Cardiac fibroblast (primary cell): ENCODE measurements around the gene SLC17A8.

Experiments used
- DNase-seq, 2 donors: peaks; one replicate each; pipeline versions ENCODE4 v3.0.0 to v3.0.0-alpha.2; 2010; ENCODE audit warnings: low read depth in 2 of 2
- H3K4me3 ChIP-seq, 2 donors: replicated peaks in 1 of 2; 1 replicate in 1 of 2; 2 replicates in 1 of 2; pipeline ENCODE4 v1.5.1; 2011; ENCODE audit warnings: low read depth in 2 of 2, low read length in 2 of 2, mild to moderate bottlenecking in 2 of 2, moderate library complexity in 1 of 2
- TF ChIP-seq, protein P1 (sequence below): IDR thresholded peaks from one replicate; pipeline ENCODE4 v1.5.1; 2011; ENCODE audit warnings: low read depth, mild to moderate bottlenecking, low read length, inconsistent platforms

Gene SLC17A8

DNA sequence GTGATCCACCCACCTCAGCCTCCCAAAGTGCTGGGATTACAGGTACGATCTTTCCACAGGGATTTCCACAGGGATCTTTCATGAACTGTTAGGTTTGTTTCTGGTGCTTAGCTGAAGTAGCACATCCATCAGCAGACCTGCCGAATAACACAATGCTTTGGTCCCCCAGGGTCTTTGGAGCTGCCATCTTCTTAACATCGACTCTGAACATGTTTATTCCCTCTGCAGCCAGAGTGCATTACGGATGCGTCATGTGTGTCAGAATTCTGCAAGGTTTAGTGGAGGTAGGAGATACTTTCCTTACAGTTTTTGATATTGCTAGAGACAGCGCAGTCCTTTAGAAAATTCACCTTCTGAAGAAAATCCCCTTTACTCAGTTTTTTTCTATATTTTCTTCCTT is 36.3 kb downstream of the SLC17A8 start:
- TF ChIP-seq, protein P1, sequence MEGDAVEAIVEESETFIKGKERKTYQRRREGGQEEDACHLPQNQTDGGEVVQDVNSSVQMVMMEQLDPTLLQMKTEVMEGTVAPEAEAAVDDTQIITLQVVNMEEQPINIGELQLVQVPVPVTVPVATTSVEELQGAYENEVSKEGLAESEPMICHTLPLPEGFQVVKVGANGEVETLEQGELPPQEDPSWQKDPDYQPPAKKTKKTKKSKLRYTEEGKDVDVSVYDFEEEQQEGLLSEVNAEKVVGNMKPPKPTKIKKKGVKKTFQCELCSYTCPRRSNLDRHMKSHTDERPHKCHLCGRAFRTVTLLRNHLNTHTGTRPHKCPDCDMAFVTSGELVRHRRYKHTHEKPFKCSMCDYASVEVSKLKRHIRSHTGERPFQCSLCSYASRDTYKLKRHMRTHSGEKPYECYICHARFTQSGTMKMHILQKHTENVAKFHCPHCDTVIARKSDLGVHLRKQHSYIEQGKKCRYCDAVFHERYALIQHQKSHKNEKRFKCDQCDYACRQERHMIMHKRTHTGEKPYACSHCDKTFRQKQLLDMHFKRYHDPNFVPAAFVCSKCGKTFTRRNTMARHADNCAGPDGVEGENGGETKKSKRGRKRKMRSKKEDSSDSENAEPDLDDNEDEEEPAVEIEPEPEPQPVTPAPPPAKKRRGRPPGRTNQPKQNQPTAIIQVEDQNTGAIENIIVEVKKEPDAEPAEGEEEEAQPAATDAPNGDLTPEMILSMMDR, result no peak

DNA sequence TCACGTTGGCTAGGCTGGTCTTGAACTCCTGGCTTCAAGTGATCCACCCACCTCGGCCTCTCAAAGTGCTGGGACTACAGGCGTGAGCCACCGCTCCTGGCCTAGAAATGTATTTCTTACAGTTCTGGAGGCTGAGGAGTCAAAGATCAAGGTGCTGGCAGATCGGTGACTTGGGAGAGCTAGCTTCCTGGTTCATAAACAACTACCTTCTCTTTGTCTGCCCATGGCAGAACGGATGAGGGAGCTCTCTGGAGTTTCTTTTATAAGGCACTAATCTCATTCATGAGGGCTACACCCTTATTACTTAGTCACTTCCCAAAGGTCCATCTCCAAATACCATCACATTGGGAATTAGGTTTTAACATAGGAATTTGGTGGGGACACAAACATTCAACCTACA is 38.9 kb downstream of the SLC17A8 start:
- no peak for DNase-seq
- H3K4me3 ChIP-seq, result no peak overlapping the region
- TF ChIP-seq, protein P1, result no peak

More for the DNA sequence above, 36.3 kb downstream of the SLC17A8 start:
- no peak for DNase-seq
- H3K4me3 ChIP-seq, result no peak overlapping the region

DNA sequence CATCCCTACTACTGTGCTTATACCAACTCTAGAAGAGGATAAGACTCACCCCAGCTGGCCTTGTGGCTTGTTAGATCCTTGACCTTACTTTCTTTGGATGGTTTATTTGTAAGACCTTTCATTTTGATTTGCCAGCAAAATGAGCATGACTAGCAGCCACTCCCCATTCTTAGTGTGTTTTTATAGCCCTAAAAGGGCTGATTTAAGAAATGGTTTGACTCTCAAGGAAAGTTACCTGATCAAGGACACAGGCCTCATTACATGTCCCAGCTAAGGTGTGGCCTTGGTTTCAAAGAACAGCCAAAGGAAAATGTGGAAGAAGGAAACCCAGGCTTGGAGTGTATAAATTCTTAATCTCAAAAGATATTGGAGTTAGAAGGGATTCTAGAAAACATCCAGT is 41.4 kb downstream of the SLC17A8 start:
- no peak for DNase-seq
- TF ChIP-seq, protein P1, result no peak
- H3K4me3 ChIP-seq, result no peak overlapping the region

DNA sequence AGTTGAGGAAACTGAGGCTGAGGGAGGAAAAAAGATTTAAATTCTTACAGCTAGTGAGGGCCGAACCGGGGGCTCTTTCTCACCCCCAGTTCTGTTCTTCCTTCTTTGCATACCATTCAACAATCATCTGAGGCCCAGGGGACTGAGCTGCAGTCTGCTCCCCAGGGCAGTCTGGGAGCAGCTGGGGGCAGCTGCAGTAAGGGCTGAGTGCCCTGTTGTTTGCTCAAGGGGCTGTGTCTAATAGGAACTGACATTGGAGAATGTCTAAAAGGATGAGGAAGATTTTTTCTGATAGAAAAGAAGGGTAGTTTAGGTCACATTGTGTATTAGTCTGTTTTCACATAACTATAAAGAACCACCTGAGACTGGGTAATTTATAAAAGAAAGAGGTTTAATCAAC is 42.2 kb downstream of the SLC17A8 start:
- TF ChIP-seq, protein P1, result no peak

DNA sequence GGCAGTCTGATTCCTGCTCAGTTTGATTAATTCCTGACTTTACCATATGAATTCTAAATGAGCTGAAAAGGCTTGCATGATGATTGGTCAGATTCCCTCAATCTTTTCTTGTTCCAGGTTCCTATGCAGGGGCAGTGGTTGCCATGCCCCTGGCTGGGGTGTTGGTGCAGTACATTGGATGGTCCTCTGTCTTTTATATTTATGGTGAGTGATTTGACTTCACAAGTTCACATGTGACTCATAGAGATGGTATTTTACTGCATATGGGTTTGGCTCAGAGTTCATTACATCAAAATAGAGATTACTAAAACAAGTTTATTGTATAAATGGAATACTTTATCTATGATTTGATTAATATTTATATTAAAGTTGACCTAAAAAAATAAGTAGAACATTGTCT is 44.8 kb downstream of the SLC17A8 start:
- DNase-seq, result peak; percentile 35 to 51
- TF ChIP-seq, protein P1, result no peak

More for the DNA sequence above, 42.2 kb downstream of the SLC17A8 start:
- no peak for DNase-seq
- no peak overlapping the region for H3K4me3 ChIP-seq

DNA sequence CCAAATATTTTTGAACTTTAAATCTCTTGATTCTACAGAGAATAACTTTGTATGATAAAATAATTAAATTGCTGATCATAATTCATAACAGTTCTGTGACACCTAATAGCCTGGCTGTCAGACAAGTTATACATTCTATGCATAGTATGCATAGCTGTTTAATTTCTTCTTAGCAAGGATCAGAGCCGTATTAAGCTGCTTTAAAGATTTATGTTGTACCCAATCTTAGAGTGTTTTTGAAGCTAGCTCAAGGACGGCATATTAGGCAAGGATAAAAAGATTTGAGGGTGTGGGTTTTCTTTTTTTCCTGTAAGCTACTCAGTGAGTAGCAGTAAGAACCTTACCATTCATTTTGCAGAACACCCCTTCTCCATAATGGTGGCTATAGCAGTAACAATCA is 45.9 kb downstream of the SLC17A8 start:
- no peak for DNase-seq
- TF ChIP-seq, protein P1, result no peak
- H3K4me3 ChIP-seq, result no peak overlapping the region

More for the DNA sequence above, 44.8 kb downstream of the SLC17A8 start:
- H3K4me3 ChIP-seq, result no peak overlapping the region

DNA sequence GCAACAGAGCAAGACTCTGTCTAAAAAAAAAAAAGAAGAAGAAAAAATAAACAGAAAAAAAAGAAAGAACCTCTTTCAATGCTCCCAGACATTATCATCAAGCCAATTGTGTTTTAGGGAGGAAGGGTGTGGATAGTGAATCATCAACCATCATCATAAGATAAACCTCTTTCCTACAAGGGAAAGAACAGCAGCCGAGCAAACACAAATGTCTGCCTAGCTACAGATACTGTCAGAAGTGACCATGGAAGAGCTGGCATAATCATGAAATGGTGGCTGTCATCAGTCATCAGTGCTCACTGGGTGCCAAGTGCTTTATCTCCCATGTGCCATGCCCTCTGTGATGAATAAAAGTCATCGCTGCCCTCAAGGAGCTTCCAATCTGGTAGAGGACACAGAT is 46.6 kb downstream of the SLC17A8 start:
- H3K4me3 ChIP-seq, result no peak overlapping the region
- TF ChIP-seq, protein P1, result no peak
- peak; percentile 2 to 38 for DNase-seq
